ENCODE results near the gene ASB6. TPM values are rescaled to one million over a fixed set of nuclear protein-coding genes. Genes with fewer than 3 reads are reported as not detected.

Gene ASB6
- total RNA-seq, 1 donor from 2014 or later, result 20.1 TPM

- POLR2A ChIA-PET, result no interaction called here
- no peak for DNase-seq
- Mint-ChIP-seq H3K9me3 (no peaks in the 10 kb centered on the region), H3K4me3 (no peak overlapping the region), H3K4me1 (peaks cover 11% of the 10 kb centered on the region), H3K27ac (no peak overlapping the region), H3K36me3 (ENCODE audit: low read depth) (no peaks in the 10 kb centered on the region), H3K27me3 (peaks cover 14% of the 10 kb centered on the region)
- CTCF ChIA-PET, result no interaction called here
- TF ChIP-seq CTCF (IDR thresholded peaks at IDR 0.05), result no peak
- no peak for ATAC-seq (ENCODE audit: low read depth)
- intact Hi-C loops (cut with micrococcal nuclease), result no loop called here
These were observed 56.6 kb downstream of the ASB6 start for GRCh38 chr9:129585352-129585751.

Other genes with a start within 250 kb of the ASB6 start
- not detected in 2 replicates for gene C9orf50, start 21.1 kb downstream of the ASB6 start, total RNA-seq
- 33.1 and 40.1 TPM in 2 replicates for gene NTMT1, start 16.0 kb downstream of the ASB6 start, total RNA-seq
- not detected in 2 replicates for gene PRRX2, start 23.5 kb upstream of the ASB6 start, total RNA-seq
- not detected in 2 replicates for gene PTGES, start 110.9 kb upstream of the ASB6 start, total RNA-seq
- gene TOR1B, start 161.0 kb upstream of the ASB6 start, total RNA-seq, result 11.8 and 15.3 TPM in 2 replicates
- gene TOR1A, start 182.0 kb upstream of the ASB6 start, total RNA-seq, result 28.5 and 29.5 TPM in 2 replicates
- gene C9orf78, start 193.1 kb upstream of the ASB6 start, total RNA-seq, result 34.1 and 42.7 TPM in 2 replicates
- gene USP20, start 193.3 kb upstream of the ASB6 start, total RNA-seq, result 28.1 and 31.6 TPM in 2 replicates